Putamen (tissue), 1 donor: ENCODE data around the gene DAPK1.

Experiments
- DNase-seq: peaks from one replicate; pipeline ENCODE4 v3.0.0-alpha.2; 2016; ENCODE audit warnings: low spot score

Gene DAPK1

GRCh38 chr9:87613265-87614111 lies 115.8 kb downstream of the DAPK1 start:
- peak; percentile 62 for DNase-seq

- no peak for DNase-seq
Observed at GRCh38 chr9:87614397-87614796, 116.7 kb downstream of the DAPK1 start.

GRCh38 chr9:87615136-87615535 lies 117.5 kb downstream of the DAPK1 start:
- no peak for DNase-seq

- DNase-seq, result no peak
Observed at GRCh38 chr9:87615547-87616148, 118.0 kb downstream of the DAPK1 start.

- DNase-seq, result no peak
Observed at GRCh38 chr9:87618226-87618625, 120.6 kb downstream of the DAPK1 start.

GRCh38 chr9:87618931-87619330 lies 121.3 kb downstream of the DAPK1 start:
- DNase-seq, result no peak

- no peak for DNase-seq
Observed at GRCh38 chr9:87619346-87619745, 121.7 kb downstream of the DAPK1 start.

GRCh38 chr9:87620731-87621322 lies 123.2 kb downstream of the DAPK1 start:
- DNase-seq, result peak; percentile 47

GRCh38 chr9:87622098-87622497 lies 124.4 kb downstream of the DAPK1 start:
- DNase-seq, result no peak

- no peak for DNase-seq
Observed at GRCh38 chr9:87622923-87623322, 125.3 kb downstream of the DAPK1 start.

- no peak for DNase-seq
Observed at GRCh38 chr9:87628346-87628745, 130.7 kb downstream of the DAPK1 start.

- no peak for DNase-seq
Observed at GRCh38 chr9:87629104-87629503, 131.4 kb downstream of the DAPK1 start.

GRCh38 chr9:87630266-87630665 lies 132.6 kb downstream of the DAPK1 start:
- no peak for DNase-seq

- no peak for DNase-seq
Observed at GRCh38 chr9:87630846-87631245, 133.2 kb downstream of the DAPK1 start.

- DNase-seq, result no peak
Observed at GRCh38 chr9:87635656-87636501, 138.2 kb downstream of the DAPK1 start.

GRCh38 chr9:87638292-87638691 lies 140.6 kb downstream of the DAPK1 start:
- DNase-seq, result no peak

GRCh38 chr9:87639949-87640348 lies 142.3 kb downstream of the DAPK1 start:
- no peak for DNase-seq

- no peak for DNase-seq
Observed at GRCh38 chr9:87640385-87640795, 142.7 kb downstream of the DAPK1 start.

GRCh38 chr9:87641067-87641466 lies 143.4 kb downstream of the DAPK1 start:
- DNase-seq, result no peak

GRCh38 chr9:87642330-87643106 lies 144.9 kb downstream of the DAPK1 start:
- DNase-seq, result no peak

- no peak for DNase-seq
Observed at GRCh38 chr9:87643107-87643650, 145.5 kb downstream of the DAPK1 start.
